ENCODE data around the gene MPV17L.
"Not testable (repeated sequence)": the region's sequence is repeated elsewhere in the genome, so short reads cannot be mapped to it uniquely, and the experiment has no call there.

MPV17L gene

DNA sequence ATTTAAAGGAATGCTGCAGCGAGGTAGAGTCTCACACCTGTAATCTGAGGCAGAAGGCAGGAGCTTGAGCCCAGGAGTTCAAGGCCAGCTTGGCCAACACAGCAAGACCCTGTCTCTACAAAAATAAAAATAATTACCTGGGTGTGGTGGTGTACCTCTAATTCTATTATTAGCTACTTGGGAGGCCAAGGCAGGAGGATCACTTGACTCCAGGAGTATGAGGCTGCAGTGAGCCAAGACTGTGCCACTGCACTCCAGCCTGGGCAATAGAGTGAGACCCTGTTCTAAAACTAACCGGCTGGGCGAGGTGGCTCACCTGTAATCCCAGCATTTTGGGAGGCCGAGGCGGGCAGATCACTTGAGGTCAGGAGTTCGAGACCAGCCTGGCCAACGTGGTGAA is 57.7 kb downstream of the MPV17L start:
- not testable (repeated sequence) for DNase-seq

GRCh38 chr16:15454933-15455332 is 59.4 kb downstream of the MPV17L start:
- not testable (repeated sequence) for DNase-seq

- DNase-seq, result no peak
Measured at GRCh38 chr16:15457400-15457799, 61.8 kb downstream of the MPV17L start.

DNA sequence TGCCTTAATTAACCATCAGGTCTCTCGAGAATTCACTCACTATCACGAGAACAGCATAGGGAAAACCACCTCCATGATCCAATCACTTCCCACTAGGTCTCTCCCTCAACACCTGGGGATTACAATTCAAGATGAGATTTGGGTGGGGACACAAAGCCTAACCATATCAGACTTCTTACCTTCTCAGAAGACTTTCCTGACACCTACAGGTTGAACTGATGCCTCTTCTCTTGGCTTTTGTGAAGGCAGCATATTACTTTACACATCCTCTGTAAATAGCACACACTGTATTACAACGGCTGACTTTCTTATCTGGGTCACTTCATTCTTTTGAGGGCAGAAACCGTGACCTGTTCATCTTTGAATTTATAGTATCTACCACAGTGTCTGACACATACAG is 62.4 kb downstream of the MPV17L start:
- no peak for DNase-seq

DNA sequence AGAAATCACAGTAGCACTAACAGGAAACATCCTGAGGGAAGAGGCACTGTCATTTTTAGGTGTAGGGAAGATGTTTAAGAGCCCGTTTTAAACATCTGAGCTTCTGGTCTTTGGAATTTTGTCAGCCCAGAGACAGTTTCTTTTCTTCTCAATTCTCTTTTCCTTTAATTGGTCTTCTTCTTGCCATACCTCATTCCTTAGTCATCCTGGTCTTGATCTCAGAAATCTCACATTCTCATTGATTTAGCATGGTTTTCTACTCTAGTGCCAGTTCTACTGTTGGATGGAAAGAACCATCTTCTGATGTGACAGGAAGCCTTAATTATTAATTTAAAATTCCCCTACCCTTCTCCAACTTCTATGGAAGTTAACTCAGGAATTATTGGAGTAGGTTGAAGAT is 64.2 kb downstream of the MPV17L start:
- DNase-seq, result no peak

DNA sequence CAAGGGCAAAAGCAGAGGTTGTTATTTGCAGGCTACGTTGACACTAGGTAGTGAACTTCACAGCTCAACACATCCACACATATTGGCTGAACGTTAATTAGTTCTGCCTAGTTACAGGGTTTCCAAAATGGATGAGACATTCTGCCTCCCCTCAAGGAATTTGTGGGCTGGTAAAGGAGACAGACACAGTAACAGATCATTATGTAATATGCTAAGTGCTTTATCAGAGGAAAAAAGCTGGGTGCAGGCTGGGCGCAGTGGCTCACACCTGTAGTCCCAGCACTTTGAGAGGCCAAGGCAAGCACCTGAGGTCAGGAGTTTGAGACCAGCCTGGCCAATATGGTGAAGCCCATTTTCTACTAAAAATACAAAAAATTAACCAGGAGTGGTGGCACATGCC is 65.0 kb downstream of the MPV17L start:
- DNase-seq, result no peak

DNA sequence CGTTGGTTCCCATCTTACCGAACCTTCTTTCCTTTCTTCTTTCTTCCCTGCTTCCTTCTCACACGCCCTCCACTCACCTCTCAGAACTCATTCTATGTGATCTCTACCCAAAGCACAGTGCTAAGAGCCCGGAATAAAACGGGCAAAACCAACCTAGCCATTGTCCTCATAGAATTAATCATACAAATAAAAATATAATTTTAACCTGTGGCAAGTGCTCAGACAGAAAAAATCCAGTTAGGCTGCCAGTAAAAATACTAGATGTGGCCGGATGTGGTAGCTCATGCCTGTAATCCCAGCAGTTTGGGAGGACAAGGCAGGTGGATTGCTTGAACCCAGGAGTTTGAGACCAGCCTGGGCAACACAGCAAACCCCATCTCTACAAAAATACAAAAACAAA is 65.8 kb downstream of the MPV17L start:
- no peak for DNase-seq
